Measurements from ENCODE around the gene TMEM196.

Gene TMEM196

GRCh38 chr7:19705663-19706062, 67.8 kb downstream of the TMEM196 start:
- no peak for DNase-seq

- DNase-seq, result no peak
Observed at GRCh38 chr7:19701471-19701870, 71.9 kb downstream of the TMEM196 start.

GRCh38 chr7:19700936-19701335, 72.5 kb downstream of the TMEM196 start:
- DNase-seq, result no peak

- no peak for DNase-seq
Observed at GRCh38 chr7:19698331-19698730, 75.1 kb downstream of the TMEM196 start.

- DNase-seq, result no peak
Observed at GRCh38 chr7:19696926-19697325, 76.5 kb downstream of the TMEM196 start.

GRCh38 chr7:19692111-19692828, 81.1 kb downstream of the TMEM196 start:
- no peak for DNase-seq

- no peak for DNase-seq
Observed at GRCh38 chr7:19690736-19691135, 82.7 kb downstream of the TMEM196 start.

- DNase-seq, result peak; percentile 12
Observed at GRCh38 chr7:19689130-19689529, 84.3 kb downstream of the TMEM196 start.

- no peak for DNase-seq
Observed at GRCh38 chr7:19681596-19681995, 91.8 kb downstream of the TMEM196 start.

- no peak for DNase-seq
Observed at GRCh38 chr7:19677180-19677579, 96.2 kb downstream of the TMEM196 start.

GRCh38 chr7:19675816-19676215, 97.6 kb downstream of the TMEM196 start:
- DNase-seq, result no peak

- DNase-seq, result no peak
Observed at GRCh38 chr7:19674266-19674960, 99.0 kb downstream of the TMEM196 start.

GRCh38 chr7:19670806-19671205, 102.6 kb downstream of the TMEM196 start:
- no peak for DNase-seq
